H1 (cell line): ENCODE measurements around the gene RNU4-1. TPM values are rescaled to one million over a fixed set of nuclear protein-coding genes. Genes with fewer than 3 reads are reported as not detected.

Source experiments
- CTCF ChIA-PET: fragments of 300-600 bp; sonication (Branson Sonifier 250); formaldehyde crosslinking; loops from one replicate; lab custom pipeline; 2021; ENCODE audit not compliant: partially characterized antibody; lab: Charles Lee
- POLR2A ChIA-PET: fragments of 300-600 bp; sonication (Branson Sonifier 250); formaldehyde crosslinking; loops from one replicate; lab custom pipeline; 2021; ENCODE audit warnings: inconsistent platforms; ENCODE audit not compliant: partially characterized antibody; lab: Charles Lee
- DNase-seq, 2 experiments: peaks; one replicate each; pipeline versions ENCODE4 v3.0.0 to v3.0.0-alpha.2; 2010 to 2022; ENCODE audit warnings: low spot score in 2 of 2, low read depth in 1 of 2, mixed read lengths in 1 of 2
- FAIRE-seq: peaks from 2 replicates; lab custom pipeline; 2011; peaks lifted over from hg19 to GRCh38; lab: Jason Lieb, UNC
- H2AFZ ChIP-seq: 2 replicates; pipeline ENCODE4 v1.8.1; 2012; ENCODE audit warnings: low read length, inconsistent platforms
- H2AK5ac ChIP-seq: 2 replicates; pipeline ENCODE4 v1.6.1; 2013; ENCODE audit warnings: low read depth, low read length
- H2BK120ac ChIP-seq: replicated peaks from 2 replicates; pipeline ENCODE3; 2013; ENCODE audit warnings: low read depth, low read length, inconsistent platforms
- H2BK12ac ChIP-seq: 2 replicates; pipeline ENCODE4 v1.6.1; 2013; ENCODE audit warnings: low read depth, low read length
- H2BK15ac ChIP-seq: 2 replicates; pipeline ENCODE4 v1.6.1; 2013; ENCODE audit warnings: low read length
- H2BK20ac ChIP-seq: 2 replicates; pipeline ENCODE4 v1.6.1; 2013; ENCODE audit warnings: low read length
- H2BK5ac ChIP-seq: 2 replicates; pipeline ENCODE4 v1.6.1; 2013; ENCODE audit warnings: low read depth, low read length
- H3K14ac ChIP-seq: 2 replicates; pipeline ENCODE4 v1.6.1; 2013; ENCODE audit warnings: inconsistent platforms; ENCODE audit not compliant: insufficient read length
- H3K18ac ChIP-seq: 2 replicates; pipeline ENCODE4 v1.6.1; 2013; ENCODE audit warnings: low read length; ENCODE audit errors: extremely low read depth
- H3K23ac ChIP-seq: 2 replicates; pipeline ENCODE4 v1.6.1; 2013; ENCODE audit warnings: inconsistent platforms; ENCODE audit not compliant: insufficient read length
- H3K23me2 ChIP-seq: 2 replicates; pipeline ENCODE4 v1.6.1; 2013; ENCODE audit warnings: low read depth, low read length
- H3K27ac ChIP-seq: 2 replicates; pipeline ENCODE4 v1.6.1; 2011; ENCODE audit warnings: low read depth, low read length, inconsistent platforms
- H3K27me3 ChIP-seq, 4 experiments: replicated peaks in 1 of 4; 1 replicate in 1 of 4; 2 replicates in 3 of 4; pipeline versions ENCODE4 v1.6.1 to v1.8.1; 2011 to 2013; ENCODE audit warnings: low read length in 3 of 4, mild to moderate bottlenecking in 3 of 4, inconsistent platforms in 2 of 4, mixed read lengths in 2 of 4, moderate library complexity in 1 of 4; ENCODE audit not compliant: control insufficient read depth in 3 of 4, insufficient read depth in 3 of 4; ENCODE audit errors: extremely low read depth in 1 of 4
- H3K36me3 ChIP-seq, 4 experiments: 2 replicates each; pipeline versions ENCODE4 v1.6.1 to v1.8.1; 2011 to 2013; ENCODE audit warnings: mild to moderate bottlenecking in 4 of 4, low read length in 3 of 4, moderate library complexity in 2 of 4, control low read depth in 1 of 4, inconsistent platforms in 1 of 4; ENCODE audit not compliant: insufficient read depth in 4 of 4, control insufficient read depth in 2 of 4
- H3K4ac ChIP-seq: replicated peaks from 2 replicates; pipeline ENCODE3; 2013; ENCODE audit warnings: low read length, low read depth, mixed read lengths, inconsistent platforms; ENCODE audit not compliant: insufficient read length
- H3K4me1 ChIP-seq, 4 experiments: replicated peaks in 1 of 4; 1 replicate in 1 of 4; 2 replicates in 3 of 4; pipeline versions ENCODE4 v1.6.1 to v1.8.1; 2011 to 2013; ENCODE audit warnings: low read length in 3 of 4, inconsistent platforms in 2 of 4, mixed read lengths in 1 of 4; ENCODE audit not compliant: insufficient read depth in 4 of 4, control insufficient read depth in 3 of 4
- H3K4me2 ChIP-seq, 2 experiments: 2 replicates each; pipeline versions ENCODE4 v1.6.1 to v1.8.1; 2011 to 2013; ENCODE audit warnings: low read depth in 2 of 2, low read length in 2 of 2, control low read depth in 1 of 2, inconsistent platforms in 1 of 2, mild to moderate bottlenecking in 1 of 2; ENCODE audit not compliant: insufficient read depth in 1 of 2
- H3K4me3 ChIP-seq, 4 experiments: fragments of 200-600, 300-600 bp in 1 of 4; sonication (generic), shearing (Covaris generic), sonication (Bioruptor Twin) in 1 of 4; 2 replicates each; pipeline versions ENCODE4 v1.5.1 to v1.8.1; 2011 to 2016; ENCODE audit warnings: low read length in 4 of 4, low read depth in 3 of 4, control low read depth in 2 of 4, inconsistent platforms in 2 of 4, mild to moderate bottlenecking in 2 of 4, mixed read lengths in 1 of 4, moderate library complexity in 1 of 4; ENCODE audit not compliant: insufficient read depth in 2 of 4; ENCODE audit errors: extremely low read depth in 1 of 4
- H3K56ac ChIP-seq: replicated peaks from 2 replicates; pipeline ENCODE3; 2013; ENCODE audit warnings: low read depth, mild to moderate bottlenecking, mixed read lengths, low read length, inconsistent platforms; ENCODE audit not compliant: insufficient read length
- H3K79me1 ChIP-seq: 2 replicates; pipeline ENCODE4 v1.6.1; 2013; ENCODE audit warnings: low read depth, low read length, control low read depth
- H3K79me2 ChIP-seq, 2 experiments: 2 replicates each; pipeline versions ENCODE4 v1.6.1 to v1.8.1; 2012 to 2013; ENCODE audit warnings: low read length in 2 of 2, mild to moderate bottlenecking in 2 of 2, inconsistent platforms in 1 of 2; ENCODE audit not compliant: insufficient read depth in 2 of 2, control insufficient read depth in 1 of 2
- H3K9ac ChIP-seq, 4 experiments: replicated peaks in 1 of 4; 1 replicate in 1 of 4; 2 replicates in 3 of 4; pipeline versions ENCODE4 v1.6.1 to v1.8.1; 2011 to 2013; ENCODE audit warnings: low read depth in 3 of 4, low read length in 3 of 4, control low read depth in 2 of 4, mild to moderate bottlenecking in 2 of 4, moderate library complexity in 2 of 4, inconsistent platforms in 1 of 4; ENCODE audit errors: extremely low read depth in 1 of 4
- H3K9me3 ChIP-seq, 2 experiments: 2 replicates each; pipeline versions ENCODE4 v1.6.1 to v1.8.1; 2012 to 2013; ENCODE audit warnings: mild to moderate bottlenecking in 2 of 2, moderate library complexity in 2 of 2, control low read depth in 1 of 2, inconsistent platforms in 1 of 2, low read depth in 1 of 2, low read length in 1 of 2, mixed read lengths in 1 of 2; ENCODE audit not compliant: insufficient read depth in 2 of 2
- H4K20me1 ChIP-seq, 2 experiments: replicated peaks in 1 of 2; 2 replicates each; pipeline versions ENCODE3 to v1.8.1; 2011 to 2013; ENCODE audit warnings: inconsistent platforms in 2 of 2, low read length in 2 of 2, mild to moderate bottlenecking in 1 of 2; ENCODE audit not compliant: insufficient read depth in 2 of 2, control insufficient read depth in 1 of 2
- H4K5ac ChIP-seq: 2 replicates; pipeline ENCODE4 v1.6.1; 2013; ENCODE audit warnings: low read length, low read depth, mixed read lengths, inconsistent platforms; ENCODE audit not compliant: insufficient read length
- H4K8ac ChIP-seq: 2 replicates; pipeline ENCODE4 v1.8.0; 2013; ENCODE audit warnings: mild to moderate bottlenecking, moderate library complexity, low read length, inconsistent platforms; ENCODE audit not compliant: insufficient read depth; ENCODE audit errors: extremely low read depth
- H4K91ac ChIP-seq: replicated peaks from 2 replicates; pipeline ENCODE3; 2013; ENCODE audit warnings: low read length, mixed read lengths, inconsistent platforms; ENCODE audit not compliant: insufficient read length
- BCL11A ChIP-seq, 2 experiments: IDR thresholded peaks; one replicate each; pipeline ENCODE4 v1.6.1; 2011; ENCODE audit warnings: low read depth in 2 of 2, low read length in 2 of 2, mild to moderate bottlenecking in 2 of 2
- CTBP2 ChIP-seq: IDR thresholded peaks from 2 replicates; pipeline ENCODE4 v1.7.0; 2011; ENCODE audit warnings: borderline replicate concordance, mild to moderate bottlenecking, moderate library complexity, mixed read lengths, low read length; ENCODE audit not compliant: insufficient read depth, insufficient read length
- GTF2F1 ChIP-seq: IDR thresholded peaks from 2 replicates; pipeline ENCODE4 v1.6.1; 2012; ENCODE audit warnings: low read depth, low read length, improper control_type of control experiment, borderline replicate concordance
- HDAC6 ChIP-seq: IDR thresholded peaks from one replicate; pipeline ENCODE4 v1.7.1; 2012; ENCODE audit warnings: low read depth, mild to moderate bottlenecking, inconsistent platforms, low read length, moderate library complexity
- KDM1A ChIP-seq: fragments of 200-600, 300-600 bp; sonication (generic); IDR thresholded peaks from 2 replicates; pipeline ENCODE4 v1.7.1; 2016; ENCODE audit warnings: mild to moderate bottlenecking, low read length, borderline replicate concordance
- PHF8 ChIP-seq: fragments of 200-600 bp; sonication (generic); conservative IDR thresholded peaks from 2 replicates; pipeline ENCODE4 v1.7.1; 2012; ENCODE audit warnings: low read depth, mild to moderate bottlenecking, inconsistent platforms, low read length, moderate library complexity
- SIN3A ChIP-seq, 2 experiments: IDR thresholded peaks in 1 of 2; conservative IDR thresholded peaks in 1 of 2; 2 replicates each; pipeline ENCODE4 v1.6.1; 2011 to 2012; ENCODE audit warnings: low read length in 2 of 2, improper control_type of control experiment in 1 of 2, low read depth in 1 of 2, mild to moderate bottlenecking in 1 of 2
- SIX5 ChIP-seq: IDR thresholded peaks from 2 replicates; pipeline ENCODE4 v1.6.1; 2011; ENCODE audit warnings: mild to moderate bottlenecking, low read depth, low read length
- SP1 ChIP-seq: IDR thresholded peaks from 2 replicates; pipeline ENCODE4 v1.6.1; 2011; ENCODE audit warnings: low read depth, low read length
- WGBS, 2 experiments: shearing (Covaris generic) in 1 of 2; methylation state at CpG; one replicate each; pipeline versions ENCODE4 v1.1.6 to v1.1.7; 2013 to 2015; ENCODE audit warnings: low lambda C conversion rate in 2 of 2, mixed read lengths in 2 of 2, inconsistent platforms in 1 of 2, low coverage in 1 of 2, missing lambda C conversion rate in 1 of 2; ENCODE audit not compliant: insufficient replicate concordance in 2 of 2, insufficient coverage in 1 of 2, insufficient read length in 1 of 2; ENCODE audit errors: extremely low coverage in 1 of 2, missing lambda C conversion rate in 1 of 2; 5-methylcytosine and 5-hydroxymethylcytosine counted together
- polyA plus RNA-seq, 7 experiments: library from polyadenylated mRNA; depleted of rRNA in 3 of 7; stranded (reverse) in 5 of 7; unstranded in 2 of 7; fragments of >200 nt in 5 of 7; fragments of 200-250 nt in 2 of 7; gene quantifications; 1 replicate in 5 of 7; 2 replicates in 1 of 7; 4 replicates in 1 of 7; pipeline versions ENCODE4 v1.2.1 to v1.2.3, GENCODE V29; 2011 to 2013; ENCODE audit warnings: missing spikeins in 2 of 7, mixed read lengths in 2 of 7
- total RNA-seq: library from RNA; stranded (reverse); fragmentation: NEBNext Ultra II Directional; extraction: Animal tissue kit (Norgen Biotek cat#: 25700); gene quantifications from 2 replicates; pipeline ENCODE4 v1.2.1, GENCODE V29; 2021

Gene RNU4-1
- total and polyA plus RNA-seq, 2 of the 8 experiments (the other 6 are each of a cell fraction or from before 2014, with no cell fraction given): under 0.01 to 1,424 TPM

GRCh38 chr12:120266180-120266870 lies 26.7 kb downstream of the RNU4-1 start:
- FAIRE-seq: no peak
- H3K4me2 ChIP-seq: no peak overlapping the region
- TF ChIP-seq HDAC6 (no peak), BCL11A (IDR thresholded peaks at IDR 0.05; ENCODE audit: low read depth in 2 of 2, low read length in 2 of 2) (no peak), CTBP2 (no peak), GTF2F1 (no peak), PHF8 (no peak), SP1 (no peak), SIX5 (no peak), SIN3A (conservative IDR thresholded peaks at IDR 0.05 in 1 of 2, IDR thresholded peaks at IDR 0.05 in 1 of 2; ENCODE audit: low read depth in 1 of 2, low read length in 2 of 2) (no peak), KDM1A (no peak)

More at GRCh38 chr12:120266180-120266870, 26.7 kb downstream of the RNU4-1 start:
- peak overlapping the region; percentile 98 for H2AFZ ChIP-seq
- peak overlapping the region; percentile 45 for H4K5ac ChIP-seq
- 88% methylated on average over 7 of the region's 8 CpGs; no CpG with 5 or more reads in 1 of the 2 experiments for WGBS, 2 experiments
- no peak overlapping the region for H3K56ac ChIP-seq
- H3K4ac ChIP-seq: no peak overlapping the region
- peaks cover 15 to 29% (median 19%) of the 10 kb centered on the region in 4 experiments for H3K4me1 ChIP-seq
- no peak overlapping the region for H3K9ac ChIP-seq
- no peak overlapping the region for H3K23ac ChIP-seq
- no peak overlapping the region for H4K8ac ChIP-seq
- H3K27me3 ChIP-seq: no peaks in the 10 kb centered on the region
- no peak overlapping the region for H2AK5ac ChIP-seq
- H2BK5ac ChIP-seq: peak overlapping the region; percentile 26; the same call in 1 of the 2 replicates
- ChIA-PET CTCF (interaction anchor here (0.6 to 34.8 kb wide), 24 partner anchors 9 to 190 kb away, joined by 3 to 930 read pairs (median 4); partner anchors contain the start of genes RNU4-2, RPLP0 and SIRT4), POLR2A (interaction anchor here (1.2 to 88.3 kb wide), 3 partner anchors 1 to 149 kb away, joined by 3 to 4270 read pairs (median 4270); partner anchors contain the start of genes GCN1, PXN, RAB35 and RNU4-1)
- H4K91ac ChIP-seq: no peak overlapping the region
- no peaks in the 10 kb centered on the region for H3K36me3 ChIP-seq
- peaks cover 8% of the 10 kb centered on the region; the same call in 1 of the 2 replicates for H3K23me2 ChIP-seq
- H2BK20ac ChIP-seq: peak overlapping the region; percentile 13; the same call in 1 of the 2 replicates
- no peak overlapping the region for H3K14ac ChIP-seq
- H3K79me1 ChIP-seq: peaks cover 21% of the 10 kb centered on the region
- H3K4me3 ChIP-seq: no peak overlapping the region
- H3K18ac ChIP-seq: no peak overlapping the region; the same call in none of the 2 replicates
- H3K27ac ChIP-seq: no peak overlapping the region
- no peak for DNase-seq
- H4K20me1 ChIP-seq: peaks cover 7 to 14% of the 10 kb centered on the region in 2 experiments
- H2BK15ac ChIP-seq: 0 out of 2 replicates have a peak overlapping the region, but pooled peaks have one; percentile 88
- no peak overlapping the region for H2BK120ac ChIP-seq
- peak overlapping the region; percentile 80; the same call in 1 of the 2 replicates for H2BK12ac ChIP-seq
- H3K79me2 ChIP-seq: peaks cover 35 to 40% of the 10 kb centered on the region in 2 experiments
- no peaks in the 10 kb centered on the region for H3K9me3 ChIP-seq
